ENCODE results near the gene DENND4C.
"Not testable (repeated sequence)": the region's sequence is repeated elsewhere in the genome, so short reads cannot be mapped to it uniquely, and the experiment has no call there.

Gene DENND4C

DNA sequence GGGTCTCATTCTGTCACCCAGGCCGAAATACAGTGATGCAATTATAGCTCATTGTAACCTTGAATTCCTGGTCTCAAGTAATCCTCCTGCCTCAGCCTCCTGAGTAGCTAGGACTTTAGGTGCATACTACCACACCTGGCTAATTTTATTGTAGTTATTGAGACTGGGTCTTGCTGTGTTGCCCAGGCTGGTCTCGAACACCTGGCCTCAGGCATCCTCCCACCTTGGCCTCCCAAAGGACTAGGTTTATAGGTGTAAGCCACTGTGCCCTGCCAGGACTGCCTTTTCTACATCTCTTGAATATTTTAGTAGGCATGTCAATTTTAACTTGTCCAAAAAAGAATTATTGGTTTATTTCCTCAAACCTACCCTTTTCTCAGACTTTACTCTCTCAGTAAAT, 16.9 kb downstream of the DENND4C start:
- POLR2A ChIA-PET, result interaction anchor here (1.1 kb wide), 1 partner anchor 17 kb away, joined by 3 read pairs; the partner anchor contains the start of gene DENND4C
- Histone ChIP-seq H3K4me3 (ENCODE audit: low read depth, low read length) (no peak overlapping the region), H3K4me1 (ENCODE audit: control insufficient read depth, insufficient read depth, low read length) (peaks cover 6% of the 10 kb centered on the region; the same call in 1 of the 2 replicates), H3K36me3 (ENCODE audit: control insufficient read depth in 2 of 2, insufficient read depth in 1 of 2, low read length in 2 of 2) (no peaks in the 10 kb centered on the region; a peak in 1 of 3 replicates), H3K27ac (ENCODE audit: extremely low read depth, low read depth, low read length) (no peak overlapping the region), H3K9me3 (ENCODE audit: control insufficient read depth, insufficient read depth, low read depth, low read length) (no peaks in the 10 kb centered on the region)
- TF ChIP-seq ZNF10 (tag by site-specific recombination; IDR thresholded peaks at IDR 0.05), result no peak
- TF ChIP-seq ZNF510 (tag by site-specific recombination; IDR thresholded peaks at IDR 0.05; ENCODE audit: insufficient replicate concordance), result no peak
- TF ChIP-seq ZNF423 (tag by site-specific recombination; IDR thresholded peaks at IDR 0.05), result no peak
- TF ChIP-seq, protein P1, sequence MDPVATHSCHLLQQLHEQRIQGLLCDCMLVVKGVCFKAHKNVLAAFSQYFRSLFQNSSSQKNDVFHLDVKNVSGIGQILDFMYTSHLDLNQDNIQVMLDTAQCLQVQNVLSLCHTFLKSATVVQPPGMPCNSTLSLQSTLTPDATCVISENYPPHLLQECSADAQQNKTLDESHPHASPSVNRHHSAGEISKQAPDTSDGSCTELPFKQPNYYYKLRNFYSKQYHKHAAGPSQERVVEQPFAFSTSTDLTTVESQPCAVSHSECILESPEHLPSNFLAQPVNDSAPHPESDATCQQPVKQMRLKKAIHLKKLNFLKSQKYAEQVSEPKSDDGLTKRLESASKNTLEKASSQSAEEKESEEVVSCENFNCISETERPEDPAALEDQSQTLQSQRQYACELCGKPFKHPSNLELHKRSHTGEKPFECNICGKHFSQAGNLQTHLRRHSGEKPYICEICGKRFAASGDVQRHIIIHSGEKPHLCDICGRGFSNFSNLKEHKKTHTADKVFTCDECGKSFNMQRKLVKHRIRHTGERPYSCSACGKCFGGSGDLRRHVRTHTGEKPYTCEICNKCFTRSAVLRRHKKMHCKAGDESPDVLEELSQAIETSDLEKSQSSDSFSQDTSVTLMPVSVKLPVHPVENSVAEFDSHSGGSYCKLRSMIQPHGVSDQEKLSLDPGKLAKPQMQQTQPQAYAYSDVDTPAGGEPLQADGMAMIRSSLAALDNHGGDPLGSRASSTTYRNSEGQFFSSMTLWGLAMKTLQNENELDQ (tag by site-specific recombination; IDR thresholded peaks at IDR 0.05; ENCODE audit: low read depth), result no peak
- no peak for TF ChIP-seq ZNF610 (tag by site-specific recombination; IDR thresholded peaks at IDR 0.05; ENCODE audit: borderline replicate concordance)
- TF ChIP-seq ZNF585B (tag by site-specific recombination; IDR thresholded peaks at IDR 0.05), result no peak
- no peak for TF ChIP-seq MEIS1 (CRISPR knock-in tag; IDR thresholded peaks at IDR 0.05; ENCODE audit: borderline replicate concordance)
- TF ChIP-seq, protein P2, sequence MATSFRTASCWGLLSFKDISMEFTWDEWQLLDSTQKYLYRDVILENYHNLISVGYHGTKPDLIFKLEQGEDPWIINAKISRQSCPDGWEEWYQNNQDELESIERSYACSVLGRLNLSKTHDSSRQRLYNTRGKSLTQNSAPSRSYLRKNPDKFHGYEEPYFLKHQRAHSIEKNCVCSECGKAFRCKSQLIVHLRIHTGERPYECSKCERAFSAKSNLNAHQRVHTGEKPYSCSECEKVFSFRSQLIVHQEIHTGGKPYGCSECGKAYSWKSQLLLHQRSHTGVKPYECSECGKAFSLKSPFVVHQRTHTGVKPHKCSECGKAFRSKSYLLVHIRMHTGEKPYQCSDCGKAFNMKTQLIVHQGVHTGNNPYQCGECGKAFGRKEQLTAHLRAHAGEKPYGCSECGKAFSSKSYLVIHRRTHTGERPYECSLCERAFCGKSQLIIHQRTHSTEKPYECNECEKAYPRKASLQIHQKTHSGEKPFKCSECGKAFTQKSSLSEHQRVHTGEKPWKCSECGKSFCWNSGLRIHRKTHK (tag by site-specific recombination; IDR thresholded peaks at IDR 0.05), result no peak
- TF ChIP-seq KLF8 (tag by site-specific recombination; IDR thresholded peaks at IDR 0.05), result no peak
- no peak for TF ChIP-seq ZNF223 (tag by site-specific recombination; IDR thresholded peaks at IDR 0.05)
- CTCF ChIA-PET, result no interaction called here

DNA sequence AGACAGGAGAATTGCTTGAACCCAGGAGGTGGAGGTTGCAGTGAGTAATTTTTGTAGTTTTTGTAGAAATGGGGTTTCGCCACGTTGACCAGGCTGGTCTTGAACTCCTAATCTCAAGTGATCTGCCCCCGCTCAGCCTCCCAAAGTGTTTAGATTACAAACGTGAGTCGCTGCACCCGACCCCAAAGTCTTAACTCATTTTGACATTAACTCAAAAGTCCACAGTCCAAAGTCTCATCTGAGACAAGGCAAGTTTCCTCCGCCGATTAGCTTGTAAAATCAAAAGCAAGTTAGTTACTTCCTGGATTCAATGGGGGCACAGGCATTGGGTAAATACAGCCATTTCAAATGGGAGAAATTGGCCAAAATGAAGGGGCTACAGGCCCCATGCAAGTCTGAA, 19.9 kb downstream of the DENND4C start:
- H3K4me3 ChIP-seq (ENCODE audit: low read depth, low read length); POLR2A ChIA-PET; H3K36me3 ChIP-seq (ENCODE audit: control insufficient read depth in 2 of 2, insufficient read depth in 1 of 2, low read length in 2 of 2); H3K4me1 ChIP-seq (ENCODE audit: control insufficient read depth, insufficient read depth, low read length); H3K9me3 ChIP-seq (ENCODE audit: control insufficient read depth, insufficient read depth, low read depth, low read length); H3K27ac ChIP-seq (ENCODE audit: extremely low read depth, low read depth, low read length): not testable (repeated sequence)
- CTCF ChIA-PET, result interaction anchor here (4.2 kb wide), 1 partner anchor 9 kb away, joined by 10 read pairs; no protein-coding TSS in a partner anchor

DNA sequence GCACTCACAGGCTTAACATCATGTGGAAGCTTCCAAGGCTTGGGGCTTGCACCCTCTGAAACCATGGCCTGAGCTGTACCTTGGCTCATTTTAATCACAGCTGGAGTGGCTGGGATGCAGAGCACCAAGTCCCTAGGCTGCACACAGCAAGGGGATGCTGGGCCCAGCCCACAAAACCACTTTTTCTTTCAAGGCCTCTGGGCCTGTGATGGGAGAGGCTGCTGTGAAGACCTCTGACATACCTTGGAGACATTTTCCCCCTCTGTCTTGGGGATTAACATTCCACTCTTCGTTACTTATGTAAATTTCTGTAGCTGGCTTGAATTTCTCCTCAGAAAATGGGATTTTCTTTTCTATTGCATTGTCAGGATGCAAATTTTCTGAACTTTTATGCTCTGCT, 20.7 kb downstream of the DENND4C start:
- not testable (repeated sequence) for H3K36me3 ChIP-seq (ENCODE audit: control insufficient read depth in 2 of 2, insufficient read depth in 1 of 2, low read length in 2 of 2); H3K4me3 ChIP-seq (ENCODE audit: low read depth, low read length); H3K9me3 ChIP-seq (ENCODE audit: control insufficient read depth, insufficient read depth, low read depth, low read length); H3K4me1 ChIP-seq (ENCODE audit: control insufficient read depth, insufficient read depth, low read length); H3K27ac ChIP-seq (ENCODE audit: extremely low read depth, low read depth, low read length)
- ChIA-PET POLR2A (interaction anchor here (0.8 kb wide), 1 partner anchor 21 kb away, joined by 4 read pairs; the partner anchor contains the start of gene DENND4C), CTCF (interaction anchor here (4.2 kb wide), 1 partner anchor 10 kb away, joined by 10 read pairs; no protein-coding TSS in a partner anchor)

DNA sequence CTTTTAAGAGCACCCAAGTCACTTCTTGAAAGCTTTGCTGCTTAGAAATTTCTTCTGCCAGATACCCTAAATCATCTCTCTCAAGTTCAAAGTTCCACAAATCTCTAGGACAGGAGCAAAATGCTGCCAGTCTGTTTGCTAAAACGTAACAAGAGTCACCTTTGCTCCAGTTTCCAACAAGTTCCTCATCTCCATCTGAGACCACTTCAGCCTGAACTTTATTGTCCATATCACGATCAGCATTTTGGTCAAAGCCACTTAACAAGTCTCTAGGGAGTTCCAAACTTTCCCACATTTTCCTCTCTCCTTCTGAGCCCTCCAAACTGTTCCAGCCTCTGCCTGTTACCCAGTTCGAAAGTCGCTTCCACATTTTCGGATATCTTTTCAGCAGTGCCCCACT, 21.1 kb downstream of the DENND4C start:
- not testable (repeated sequence) for H3K36me3 ChIP-seq (ENCODE audit: control insufficient read depth in 2 of 2, insufficient read depth in 1 of 2, low read length in 2 of 2); H3K27ac ChIP-seq (ENCODE audit: extremely low read depth, low read depth, low read length); H3K4me1 ChIP-seq (ENCODE audit: control insufficient read depth, insufficient read depth, low read length); H3K9me3 ChIP-seq (ENCODE audit: control insufficient read depth, insufficient read depth, low read depth, low read length); H3K4me3 ChIP-seq (ENCODE audit: low read depth, low read length)
- CTCF ChIA-PET, result interaction anchor here (4.2 kb wide), 1 partner anchor 10 kb away, joined by 10 read pairs; no protein-coding TSS in a partner anchor
- POLR2A ChIA-PET, result interaction anchor here (0.8 kb wide), 1 partner anchor 21 kb away, joined by 4 read pairs; the partner anchor contains the start of gene DENND4C
